SK-N-SH (cell line): ENCODE measurements around the gene NTMT2. TPM values are rescaled to one million over a fixed set of nuclear protein-coding genes. Genes with fewer than 3 reads are reported as not detected.

Experiments used
- CTCF ChIA-PET: fragments of 300-600, 350-600 bp; formaldehyde crosslinking; extraction: SDS; loops from one replicate; lab custom pipeline; 2021; lab: Yijun Ruan, JAX
- POLR2A ChIA-PET: fragments of 350-600 bp; sonication (Branson Sonifier 250); formaldehyde crosslinking; extraction: SDS; loops from one replicate; lab custom pipeline; 2020; ENCODE audit warnings: antibody characterized with exemption, inconsistent platforms; lab: Yijun Ruan, JAX
- DNase-seq: peaks from one replicate; pipeline ENCODE4 v3.0.0; 2012
- H2AFZ ChIP-seq: fragments of 200-600 bp; sonication (generic); 2 replicates; pipeline ENCODE4 v1.8.1; 2016; ENCODE audit warnings: antibody characterized with exemption, mild to moderate bottlenecking, low read depth
- H3F3A ChIP-seq: fragments of 200-600 bp; sonication (generic); replicated peaks from 2 replicates; pipeline ENCODE3; 2016; ENCODE audit warnings: antibody characterized with exemption, mild to moderate bottlenecking; ENCODE audit not compliant: insufficient read depth
- H3K27ac ChIP-seq, 2 experiments: fragments of 200-500 bp in 1 of 2; fragments of 200-600 bp in 1 of 2; sonication (Bioruptor generic) in 1 of 2; sonication (generic), shearing (Covaris generic) in 1 of 2; 2 replicates each; pipeline versions ENCODE4 v1.5.1 to v1.6.1; 2014 to 2016; ENCODE audit warnings: low read depth in 2 of 2, inconsistent platforms in 1 of 2, low read length in 1 of 2, mild to moderate bottlenecking in 1 of 2, mixed read lengths in 1 of 2
- H3K27me3 ChIP-seq: fragments of 200-600 bp; sonication (generic), shearing (Covaris generic); 2 replicates; pipeline ENCODE4 v1.6.1; 2016; ENCODE audit warnings: mixed run types; ENCODE audit not compliant: insufficient read depth
- H3K36me3 ChIP-seq, 2 experiments: fragments of 200-500 bp in 1 of 2; fragments of 200-600 bp in 1 of 2; sonication (Bioruptor generic) in 1 of 2; sonication (generic) in 1 of 2; replicated peaks in 1 of 2; 2 replicates each; pipeline versions ENCODE3 to v1.5.1; 2014 to 2016; ENCODE audit warnings: low read length in 1 of 2, mild to moderate bottlenecking in 1 of 2; ENCODE audit not compliant: insufficient read depth in 2 of 2, control insufficient read depth in 1 of 2
- H3K4me1 ChIP-seq, 2 experiments: fragments of 200-500 bp in 1 of 2; fragments of 200-600 bp in 1 of 2; sonication (Bioruptor generic) in 1 of 2; sonication (generic), shearing (Covaris generic) in 1 of 2; 2 replicates each; pipeline versions ENCODE4 v1.5.1 to v1.6.1; 2014 to 2016; ENCODE audit warnings: low read depth in 1 of 2, low read length in 1 of 2, mixed run types in 1 of 2; ENCODE audit not compliant: insufficient read depth in 2 of 2, control insufficient read depth in 1 of 2
- H3K4me2 ChIP-seq: fragments of 200-600 bp; sonication (generic), shearing (Covaris generic); 2 replicates; pipeline ENCODE4 v1.6.1; 2017; ENCODE audit warnings: mixed run types
- H3K4me3 ChIP-seq, 2 experiments: fragments of 200-500 bp in 1 of 2; fragments of 200-600 bp in 1 of 2; sonication (Bioruptor generic) in 1 of 2; sonication (generic), shearing (Covaris generic) in 1 of 2; 2 replicates each; pipeline versions ENCODE4 v1.5.1 to v1.8.1; 2014 to 2016; ENCODE audit warnings: low read depth in 2 of 2, inconsistent platforms in 1 of 2, low read length in 1 of 2, mild to moderate bottlenecking in 1 of 2, mixed read lengths in 1 of 2, moderate library complexity in 1 of 2
- H3K79me2 ChIP-seq: fragments of 200-600 bp; sonication (generic); 2 replicates; pipeline ENCODE4 v1.8.1; 2017; ENCODE audit warnings: mild to moderate bottlenecking; ENCODE audit not compliant: insufficient read depth
- H3K9ac ChIP-seq: fragments of 200-600 bp; sonication (generic); 2 replicates; pipeline ENCODE4 v1.6.1; 2017; ENCODE audit warnings: mixed run types
- H3K9me2 ChIP-seq: fragments of 200-600 bp; sonication (generic); 2 replicates; pipeline ENCODE4 v1.6.1; 2017; ENCODE audit warnings: mixed run types
- H3K9me3 ChIP-seq: fragments of 200-600 bp; sonication (generic); 2 replicates; pipeline ENCODE4 v1.6.1; 2017; ENCODE audit warnings: mixed run types, mild to moderate bottlenecking, moderate library complexity
- H4K20me1 ChIP-seq: fragments of 200-600 bp; sonication (generic); 2 replicates; pipeline ENCODE4 v1.6.1; 2017; ENCODE audit warnings: mild to moderate bottlenecking, mixed run types; ENCODE audit not compliant: insufficient read depth
- CHD2 ChIP-seq: fragments of 150-350 bp; IDR thresholded peaks from 2 replicates; pipeline ENCODE4 v1.6.1; 2018; ENCODE audit warnings: low read length; ENCODE audit not compliant: partially characterized antibody
- FOXJ3 ChIP-seq: sonication (generic); formaldehyde crosslinking; IDR thresholded peaks from 2 replicates; pipeline ENCODE4 v1.5.1; 2020; ENCODE audit warnings: mild to moderate bottlenecking, missing genetic modification reagents
- FOXM1 ChIP-seq: IDR thresholded peaks from 2 replicates; pipeline ENCODE4 v1.4.0; 2012; ENCODE audit warnings: low read depth, mild to moderate bottlenecking
- GABPA ChIP-seq: IDR thresholded peaks from 2 replicates; pipeline ENCODE4 v1.4.0; 2012; ENCODE audit warnings: low read depth, mild to moderate bottlenecking
- JUND ChIP-seq: IDR thresholded peaks from 2 replicates; pipeline ENCODE4 v1.4.0; 2012
- MXI1 ChIP-seq: IDR thresholded peaks from 2 replicates; pipeline ENCODE4 v1.6.1; 2012; ENCODE audit warnings: mild to moderate bottlenecking, low read depth, low read length, improper control_type of control experiment
- NFIC ChIP-seq: IDR thresholded peaks from 2 replicates; pipeline ENCODE4 v1.4.0; 2012; ENCODE audit warnings: borderline replicate concordance
- NRF1 ChIP-seq: IDR thresholded peaks from 2 replicates; pipeline ENCODE4 v1.6.1; 2012; ENCODE audit warnings: low read depth, mild to moderate bottlenecking, low read length
- POLR2AphosphoS5 ChIP-seq: IDR thresholded peaks from 2 replicates; pipeline ENCODE4 v1.6.1; 2012; ENCODE audit warnings: low read depth, low read length
- RAD21 ChIP-seq: IDR thresholded peaks from 2 replicates; pipeline ENCODE4 v1.6.1; 2012; ENCODE audit warnings: mild to moderate bottlenecking, low read length
- RCOR1 ChIP-seq: fragments of 150-350 bp; IDR thresholded peaks from 2 replicates; pipeline ENCODE4 v1.6.1; 2017; ENCODE audit warnings: antibody characterized with exemption, low read length
- SMC3 ChIP-seq: IDR thresholded peaks from 2 replicates; pipeline ENCODE4 v1.6.1; 2012; ENCODE audit warnings: low read depth, low read length, improper control_type of control experiment
- TAF1 ChIP-seq: IDR thresholded peaks from 2 replicates; pipeline ENCODE4 v1.6.1; 2012; ENCODE audit warnings: low read depth, mild to moderate bottlenecking, low read length, moderate library complexity, borderline replicate concordance
- TCF12 ChIP-seq: IDR thresholded peaks from 2 replicates; pipeline ENCODE4 v1.4.0; 2012
- WGBS: methylation state at CpG from one replicate; pipeline ENCODE4 v1.1.6; 2017; ENCODE audit warnings: low lambda C conversion rate; 5-methylcytosine and 5-hydroxymethylcytosine counted together
- polyA plus RNA-seq, 3 experiments: library from polyadenylated mRNA; depleted of rRNA; stranded (reverse); fragments of >200 nt; gene quantifications; 2 replicates each; pipeline ENCODE4 v1.2.3, GENCODE V29; 2012
- TF ChIP-seq, protein P1 (sequence below): fragments of 200-600 bp; sonication (generic); IDR thresholded peaks from 2 replicates; pipeline ENCODE4 v1.6.1; 2017; ENCODE audit warnings: antibody characterized with exemption, mild to moderate bottlenecking, moderate library complexity
- TF ChIP-seq, protein P2 (sequence below): IDR thresholded peaks from 2 replicates; pipeline ENCODE4 v1.4.0; 2012; ENCODE audit warnings: low read depth
- TF ChIP-seq, protein P3 (sequence below): IDR thresholded peaks from 2 replicates; pipeline ENCODE4 v1.6.1; 2012; ENCODE audit warnings: mild to moderate bottlenecking, low read depth, low read length, moderate library complexity

NTMT2 gene
- polyA plus RNA-seq, 1 of the 3 experiments (the other 2 are of a cell fraction): not detected

DNA sequence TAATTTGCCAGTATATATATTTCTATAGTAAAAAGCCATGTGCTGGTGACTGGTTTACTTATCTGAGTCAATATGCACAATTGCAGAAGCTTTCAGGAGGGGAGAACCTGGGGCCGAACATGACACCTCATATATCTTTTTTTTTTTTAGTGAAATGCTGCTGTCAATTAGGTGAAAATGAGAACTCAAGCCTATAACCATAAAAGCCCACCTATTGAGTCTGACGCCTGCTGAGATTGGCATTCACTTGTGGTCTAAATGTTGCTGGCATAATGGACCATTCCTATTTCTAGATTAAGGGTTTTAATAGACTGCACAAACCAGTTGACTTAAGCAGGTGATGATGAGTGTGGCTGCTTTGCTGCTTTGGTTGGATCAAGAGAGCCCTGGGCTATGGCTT is 10.8 kb downstream of the NTMT2 start:
- H3K9ac ChIP-seq: no peak overlapping the region
- ChIA-PET CTCF (no interaction called here), POLR2A (no interaction called here)
- H3K9me2 ChIP-seq: no peaks in the 10 kb centered on the region
- H2AFZ ChIP-seq: no peak overlapping the region
- H3K4me3 ChIP-seq: no peak overlapping the region
- no peaks in the 10 kb centered on the region for H4K20me1 ChIP-seq
- H3K9me3 ChIP-seq: no peaks in the 10 kb centered on the region
- no peaks in the 10 kb centered on the region for H3K27me3 ChIP-seq
- no peaks in the 10 kb centered on the region for H3K4me1 ChIP-seq
- no peaks in the 10 kb centered on the region for H3K36me3 ChIP-seq
- no peak overlapping the region for H3K27ac ChIP-seq
- TF ChIP-seq, protein P1, sequence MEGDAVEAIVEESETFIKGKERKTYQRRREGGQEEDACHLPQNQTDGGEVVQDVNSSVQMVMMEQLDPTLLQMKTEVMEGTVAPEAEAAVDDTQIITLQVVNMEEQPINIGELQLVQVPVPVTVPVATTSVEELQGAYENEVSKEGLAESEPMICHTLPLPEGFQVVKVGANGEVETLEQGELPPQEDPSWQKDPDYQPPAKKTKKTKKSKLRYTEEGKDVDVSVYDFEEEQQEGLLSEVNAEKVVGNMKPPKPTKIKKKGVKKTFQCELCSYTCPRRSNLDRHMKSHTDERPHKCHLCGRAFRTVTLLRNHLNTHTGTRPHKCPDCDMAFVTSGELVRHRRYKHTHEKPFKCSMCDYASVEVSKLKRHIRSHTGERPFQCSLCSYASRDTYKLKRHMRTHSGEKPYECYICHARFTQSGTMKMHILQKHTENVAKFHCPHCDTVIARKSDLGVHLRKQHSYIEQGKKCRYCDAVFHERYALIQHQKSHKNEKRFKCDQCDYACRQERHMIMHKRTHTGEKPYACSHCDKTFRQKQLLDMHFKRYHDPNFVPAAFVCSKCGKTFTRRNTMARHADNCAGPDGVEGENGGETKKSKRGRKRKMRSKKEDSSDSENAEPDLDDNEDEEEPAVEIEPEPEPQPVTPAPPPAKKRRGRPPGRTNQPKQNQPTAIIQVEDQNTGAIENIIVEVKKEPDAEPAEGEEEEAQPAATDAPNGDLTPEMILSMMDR: no peak
- TF ChIP-seq RAD21 (no peak), RCOR1 (no peak), MXI1 (no peak), TAF1 (no peak), POLR2AphosphoS5 (no peak), SMC3 (no peak), FOXM1 (no peak), CHD2 (no peak), NRF1 (no peak), TCF12 (no peak), NFIC (no peak), FOXJ3 (CRISPR knock-in tag) (no peak), GABPA (no peak), JUND (no peak)
- TF ChIP-seq, protein P2, sequence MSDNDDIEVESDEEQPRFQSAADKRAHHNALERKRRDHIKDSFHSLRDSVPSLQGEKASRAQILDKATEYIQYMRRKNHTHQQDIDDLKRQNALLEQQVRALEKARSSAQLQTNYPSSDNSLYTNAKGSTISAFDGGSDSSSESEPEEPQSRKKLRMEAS: no peak
- TF ChIP-seq, protein P3, sequence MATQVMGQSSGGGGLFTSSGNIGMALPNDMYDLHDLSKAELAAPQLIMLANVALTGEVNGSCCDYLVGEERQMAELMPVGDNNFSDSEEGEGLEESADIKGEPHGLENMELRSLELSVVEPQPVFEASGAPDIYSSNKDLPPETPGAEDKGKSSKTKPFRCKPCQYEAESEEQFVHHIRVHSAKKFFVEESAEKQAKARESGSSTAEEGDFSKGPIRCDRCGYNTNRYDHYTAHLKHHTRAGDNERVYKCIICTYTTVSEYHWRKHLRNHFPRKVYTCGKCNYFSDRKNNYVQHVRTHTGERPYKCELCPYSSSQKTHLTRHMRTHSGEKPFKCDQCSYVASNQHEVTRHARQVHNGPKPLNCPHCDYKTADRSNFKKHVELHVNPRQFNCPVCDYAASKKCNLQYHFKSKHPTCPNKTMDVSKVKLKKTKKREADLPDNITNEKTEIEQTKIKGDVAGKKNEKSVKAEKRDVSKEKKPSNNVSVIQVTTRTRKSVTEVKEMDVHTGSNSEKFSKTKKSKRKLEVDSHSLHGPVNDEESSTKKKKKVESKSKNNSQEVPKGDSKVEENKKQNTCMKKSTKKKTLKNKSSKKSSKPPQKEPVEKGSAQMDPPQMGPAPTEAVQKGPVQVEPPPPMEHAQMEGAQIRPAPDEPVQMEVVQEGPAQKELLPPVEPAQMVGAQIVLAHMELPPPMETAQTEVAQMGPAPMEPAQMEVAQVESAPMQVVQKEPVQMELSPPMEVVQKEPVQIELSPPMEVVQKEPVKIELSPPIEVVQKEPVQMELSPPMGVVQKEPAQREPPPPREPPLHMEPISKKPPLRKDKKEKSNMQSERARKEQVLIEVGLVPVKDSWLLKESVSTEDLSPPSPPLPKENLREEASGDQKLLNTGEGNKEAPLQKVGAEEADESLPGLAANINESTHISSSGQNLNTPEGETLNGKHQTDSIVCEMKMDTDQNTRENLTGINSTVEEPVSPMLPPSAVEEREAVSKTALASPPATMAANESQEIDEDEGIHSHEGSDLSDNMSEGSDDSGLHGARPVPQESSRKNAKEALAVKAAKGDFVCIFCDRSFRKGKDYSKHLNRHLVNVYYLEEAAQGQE: no peak
- no peaks in the 10 kb centered on the region for H3F3A ChIP-seq
- 48% methylated on average over 2 of the region's 2 CpGs for WGBS
- no peak for DNase-seq
- no peak overlapping the region for H3K4me2 ChIP-seq
- no peaks in the 10 kb centered on the region for H3K79me2 ChIP-seq
